Right forelimb (tissue), 1 donor: ENCODE data around the gene TPO.
"Not testable (repeated sequence)": the region's sequence is repeated elsewhere in the genome, so short reads cannot be mapped to it uniquely, and the experiment has no call there.

Experiments
- DNase-seq: peaks from one replicate; pipeline ENCODE4 v3.0.0-alpha.2; 2018

The TPO gene

DNA sequence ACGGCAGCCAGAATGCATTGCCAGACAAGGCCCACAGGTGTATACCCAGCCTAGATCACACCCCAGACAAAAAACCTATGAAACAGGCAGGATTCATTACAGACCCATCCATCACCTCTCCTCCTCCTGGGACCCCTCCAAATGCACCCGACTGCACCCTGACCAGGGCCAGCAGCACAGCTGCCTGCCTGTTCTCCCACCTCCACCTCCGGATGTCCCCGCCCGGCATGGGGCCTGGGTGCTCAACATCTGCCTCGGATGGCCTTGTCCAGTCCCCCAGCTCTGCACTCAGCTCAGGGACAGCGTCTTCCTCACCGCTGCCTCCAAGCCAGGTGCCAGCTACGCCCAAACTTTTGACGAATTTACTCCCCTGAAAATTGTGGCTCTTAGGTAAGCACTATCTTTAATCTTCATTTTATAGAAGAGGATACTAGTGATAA, 91.1 kb downstream of the TPO start:
- DNase-seq = no peak

DNA sequence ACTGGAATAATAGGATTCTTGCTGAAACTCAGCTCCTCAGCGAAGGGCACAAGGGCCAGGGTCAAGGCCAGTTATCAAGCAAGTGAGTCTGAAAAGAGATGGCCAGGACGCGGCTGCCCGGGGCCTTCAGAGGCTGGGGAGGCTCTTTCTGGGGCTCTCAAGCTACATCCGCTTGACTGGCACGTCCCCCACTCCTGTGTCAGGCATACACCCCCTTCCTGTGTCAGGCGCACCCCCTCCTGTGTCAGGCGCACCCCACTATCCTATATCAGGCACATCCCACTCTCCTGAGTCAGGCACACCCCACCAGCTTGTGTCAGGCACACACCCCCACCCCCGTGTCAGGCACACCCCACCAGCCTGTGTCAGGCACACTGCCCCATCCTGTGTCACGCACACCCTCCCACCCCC, 91.8 kb downstream of the TPO start:
- no peak for DNase-seq

DNA sequence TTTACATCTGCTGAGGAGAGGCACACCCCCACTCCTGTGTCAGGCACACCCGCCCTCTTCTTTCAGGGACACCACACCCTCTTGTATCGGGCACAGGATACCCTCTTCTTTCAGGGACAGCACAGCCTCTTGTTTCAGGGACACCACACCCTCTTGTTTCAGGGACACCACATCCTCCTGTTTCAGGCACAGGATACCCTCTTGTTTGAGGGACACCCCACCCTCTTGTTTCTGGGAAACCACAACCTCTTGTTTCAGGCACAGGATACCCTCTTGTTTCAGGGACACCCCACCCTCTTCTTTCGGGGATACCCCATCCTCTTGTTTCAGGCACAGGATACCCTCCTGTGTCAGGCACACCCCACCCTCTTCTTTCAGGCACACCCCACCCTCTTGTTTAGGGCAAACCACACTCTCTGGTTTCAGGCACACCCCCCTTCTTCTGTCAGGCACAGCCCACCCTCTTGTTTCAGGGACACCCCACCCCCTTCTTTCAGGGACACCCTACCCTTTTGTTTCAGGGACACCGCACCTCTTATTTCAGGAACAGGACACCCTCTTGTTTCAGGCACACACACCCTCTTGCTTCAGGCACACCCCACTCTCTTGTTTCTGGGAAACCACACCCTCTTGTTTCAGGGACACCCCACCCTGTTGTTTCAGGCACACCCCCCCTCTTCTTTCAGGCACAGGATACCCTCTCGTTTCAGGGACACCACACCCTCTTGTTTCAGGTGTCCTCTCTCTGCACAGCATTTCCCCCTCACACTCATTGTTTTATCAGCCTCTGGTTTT, 96.2 kb downstream of the TPO start:
- DNase-seq = no peak

DNA sequence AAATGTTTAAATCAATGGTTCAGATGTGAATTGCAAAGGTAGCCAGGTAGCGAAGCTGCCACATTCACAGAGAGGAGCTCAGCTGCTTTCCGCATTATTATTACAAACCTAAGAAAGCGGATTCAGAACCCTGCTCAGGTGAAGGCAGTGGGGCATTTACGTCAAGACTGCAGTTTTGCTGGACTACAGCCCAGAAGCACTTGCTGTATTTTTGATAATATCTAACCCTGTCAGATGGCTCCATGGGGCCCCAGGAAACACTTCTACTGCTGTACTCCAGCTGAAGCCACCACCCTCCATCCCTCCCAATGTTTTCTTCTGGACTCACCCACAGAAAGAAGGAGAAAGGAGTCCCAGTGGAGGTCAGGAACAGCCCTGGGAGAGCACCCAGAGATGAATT, 96.9 kb downstream of the TPO start:
- DNase-seq = no peak

DNA sequence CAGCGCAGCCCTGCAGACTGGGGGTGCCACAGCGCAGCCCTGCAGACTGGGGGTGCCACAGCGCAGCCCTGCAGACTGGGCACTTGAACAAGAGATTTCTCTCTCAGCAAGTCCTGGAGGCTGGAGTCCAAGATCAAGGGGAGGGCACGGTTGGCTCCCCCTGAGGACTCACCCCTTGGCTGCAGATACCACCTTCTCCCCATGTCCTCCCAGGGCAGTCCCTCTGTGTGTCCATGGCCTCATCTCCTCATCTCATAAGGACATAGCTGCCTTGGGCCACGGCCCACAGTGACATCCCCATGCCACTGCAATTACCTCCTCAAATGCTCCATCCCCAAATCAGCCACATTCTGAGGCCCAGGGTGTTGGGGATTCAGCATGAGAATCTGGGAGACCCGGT, 98.2 kb downstream of the TPO start:
- DNase-seq = no peak

DNA sequence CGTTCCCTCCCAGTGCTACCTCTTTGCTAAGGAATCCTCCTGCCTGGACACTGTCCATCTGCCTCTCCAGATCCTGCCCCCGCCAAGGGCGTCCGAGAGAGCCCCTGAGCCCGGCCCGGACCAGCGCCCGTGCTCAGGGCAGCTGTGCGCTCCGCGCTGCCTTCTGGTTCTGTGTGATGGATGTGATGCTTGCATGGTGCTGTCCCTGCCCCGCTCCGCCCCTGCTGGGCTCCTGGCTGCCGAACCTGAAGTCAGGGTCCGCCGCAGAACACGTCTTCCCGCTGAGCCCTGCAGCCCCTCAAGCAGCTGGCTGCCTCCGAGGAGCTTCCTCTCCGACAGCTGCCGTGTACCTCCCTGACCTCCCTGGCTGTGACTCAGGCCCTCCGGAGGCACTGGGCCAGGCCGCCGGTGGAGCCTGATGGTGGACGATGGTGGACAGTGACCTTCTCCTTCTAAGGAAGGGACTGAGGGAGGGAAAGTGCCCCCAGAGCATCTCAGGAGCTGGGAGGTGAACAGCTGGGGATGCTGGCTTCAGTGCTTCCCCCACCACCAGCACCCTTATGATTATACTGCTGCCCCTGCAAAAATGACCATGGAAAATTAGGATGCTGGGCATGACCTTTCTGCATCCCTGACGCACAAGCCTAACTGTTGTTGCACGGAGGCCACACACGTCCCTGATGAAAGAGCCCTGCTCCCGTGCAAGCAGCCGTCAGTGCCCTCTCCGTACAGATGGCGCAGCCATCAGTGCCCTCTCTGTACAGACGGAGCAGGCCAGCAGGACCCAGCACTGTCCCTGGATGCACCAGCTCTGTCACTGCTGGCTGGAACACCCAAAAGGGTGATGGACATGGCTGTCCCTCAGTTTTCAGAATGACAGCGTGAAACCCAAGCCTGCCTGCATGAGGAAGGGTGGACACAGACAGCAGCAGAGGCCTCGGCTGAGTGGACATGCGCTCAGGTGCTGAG, 99.3 kb downstream of the TPO start:
- no peak for DNase-seq

DNA sequence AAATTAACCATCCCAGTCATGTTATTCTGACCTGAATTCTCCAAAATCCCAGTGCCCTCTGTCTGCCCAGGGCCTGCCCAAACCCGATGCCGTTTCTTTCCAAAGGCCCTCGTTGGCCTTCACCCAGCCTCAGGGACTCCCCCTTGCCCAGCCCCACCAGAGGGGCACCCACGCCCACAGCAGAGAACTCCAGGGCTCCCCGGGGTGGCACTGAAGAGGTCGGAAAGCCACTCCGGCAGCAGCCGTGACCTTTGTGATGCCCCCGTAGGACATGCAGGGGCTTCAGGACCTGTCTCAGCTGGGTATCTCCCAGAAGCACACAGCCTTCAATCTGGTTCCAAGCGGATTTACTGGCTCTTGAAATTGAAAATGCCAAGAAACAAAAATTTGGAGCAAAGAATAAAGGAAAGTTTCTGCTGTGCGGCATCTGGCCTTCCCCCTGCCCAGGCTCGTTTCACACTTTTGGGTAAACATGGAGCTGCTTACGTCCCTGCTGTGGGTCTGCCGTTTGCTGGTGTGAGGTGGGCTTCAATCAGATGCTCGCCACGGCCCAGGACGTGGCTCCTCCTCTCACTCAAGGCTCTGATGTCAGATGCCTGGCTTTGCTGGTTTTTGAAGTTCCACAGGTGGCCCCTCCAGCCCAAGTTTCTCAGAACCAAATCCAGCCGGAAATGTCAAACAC, 101.3 kb downstream of the TPO start:
- DNase-seq = no peak

DNA sequence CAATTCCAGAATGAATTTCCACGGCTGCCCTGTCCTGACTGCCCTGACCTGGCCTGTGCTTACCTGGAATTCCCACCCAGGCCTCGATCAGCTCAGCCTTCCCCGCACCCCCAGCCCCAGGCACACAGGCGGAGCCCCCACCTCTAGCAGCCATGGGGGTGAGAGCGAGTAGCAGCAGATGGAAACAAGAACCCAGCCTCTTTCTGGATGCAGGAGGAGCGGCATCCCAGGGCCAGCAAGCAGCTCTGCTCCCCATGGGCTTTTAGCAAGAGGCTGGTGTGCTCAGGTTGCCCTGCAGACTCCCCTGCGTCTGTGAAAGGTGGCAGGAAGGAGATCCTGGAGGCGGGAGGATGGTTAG, 101.8 kb downstream of the TPO start:
- DNase-seq = no peak

DNA sequence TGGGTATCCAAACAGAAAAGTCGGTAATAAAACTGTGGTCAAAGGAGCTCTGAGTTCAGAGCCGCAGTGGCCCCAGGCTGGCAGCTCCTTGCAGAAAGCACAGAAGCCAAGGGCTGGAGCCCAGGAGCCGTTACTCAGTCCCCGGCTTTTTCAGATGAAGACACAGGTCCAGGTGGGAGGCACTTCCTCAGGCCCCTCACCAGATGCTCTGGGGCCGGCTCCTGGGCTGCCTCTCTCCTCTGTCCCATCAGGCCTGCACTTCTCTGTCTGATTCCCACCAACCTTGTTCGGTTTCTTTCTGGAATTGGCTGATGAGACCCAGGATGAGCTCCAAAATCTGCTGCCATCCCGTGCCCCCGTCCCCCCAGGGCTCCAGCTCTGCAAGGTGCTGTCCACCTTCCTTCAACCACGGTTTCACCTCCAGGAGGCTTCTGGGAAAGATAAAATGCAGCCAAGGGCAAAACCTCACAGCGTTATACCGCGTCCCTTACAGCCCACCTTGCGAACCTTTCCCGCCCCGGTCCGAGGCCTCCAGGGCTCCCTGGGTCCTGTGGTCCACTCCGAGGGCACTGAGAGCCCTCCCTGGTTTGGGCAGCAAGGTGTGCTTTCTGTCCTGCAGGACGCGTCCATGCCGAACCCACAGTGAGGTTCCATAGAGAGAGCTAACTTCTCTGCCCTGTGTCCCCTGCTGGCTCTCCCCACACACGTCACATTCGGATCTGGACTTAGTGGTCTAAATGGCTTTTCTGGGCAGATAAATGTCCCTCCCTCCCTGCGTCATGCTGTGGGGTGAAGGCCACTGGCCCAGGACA, 102.9 kb downstream of the TPO start:
- no peak for DNase-seq

DNA sequence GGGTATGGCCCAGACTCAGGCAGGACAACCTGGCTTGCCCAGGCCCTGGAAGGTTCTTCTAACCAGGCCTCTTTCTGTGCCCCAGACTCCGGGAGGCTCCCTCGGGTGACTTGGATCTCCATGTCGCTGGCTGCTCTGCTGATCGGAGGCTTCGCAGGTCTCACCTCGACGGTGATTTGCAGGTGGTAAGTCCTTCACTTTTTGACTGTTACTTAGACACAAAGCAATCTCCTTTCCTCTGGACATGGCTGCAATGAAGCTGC, 103.5 kb downstream of the TPO start:
- no peak for DNase-seq

DNA sequence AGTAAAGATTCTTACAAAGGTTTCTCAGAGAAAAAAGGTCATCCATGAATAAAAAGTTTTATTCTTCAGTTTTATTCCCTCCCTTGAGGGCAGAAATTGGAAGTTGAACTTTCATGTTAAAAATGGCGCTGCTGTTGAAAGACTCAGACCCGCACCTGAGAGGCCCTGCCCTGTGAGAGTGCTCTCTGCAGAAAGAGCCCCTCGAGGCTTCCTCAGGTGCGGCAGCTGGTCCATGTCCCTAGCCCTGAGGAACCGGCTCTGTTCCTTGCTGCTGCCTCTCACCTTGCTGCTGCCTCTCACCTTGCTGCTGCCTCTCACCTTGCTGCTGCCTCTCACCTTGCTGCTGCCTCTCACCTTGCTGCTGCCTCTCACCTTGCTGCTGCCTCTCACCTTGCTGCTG, 104.0 kb downstream of the TPO start:
- not testable (repeated sequence) for DNase-seq

DNA sequence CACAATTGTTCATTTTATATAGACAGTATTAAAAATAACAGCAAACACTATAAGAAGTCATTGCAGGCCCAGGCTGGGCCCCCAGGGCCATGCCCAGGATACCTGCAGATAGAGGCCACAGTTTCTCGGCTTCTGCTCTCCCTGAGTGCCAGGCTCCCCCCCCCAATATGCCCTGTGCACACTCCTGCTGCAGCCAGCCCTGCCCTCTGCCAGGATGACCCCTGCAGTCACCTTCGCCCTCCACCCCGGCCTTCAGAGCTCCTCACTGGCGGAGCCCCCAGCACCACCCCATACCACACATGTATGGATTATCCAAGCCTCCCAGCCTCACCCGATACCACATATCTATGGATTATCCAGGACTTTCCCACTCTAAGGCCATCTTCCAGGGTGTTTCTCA, 104.5 kb downstream of the TPO start:
- DNase-seq = no peak

DNA sequence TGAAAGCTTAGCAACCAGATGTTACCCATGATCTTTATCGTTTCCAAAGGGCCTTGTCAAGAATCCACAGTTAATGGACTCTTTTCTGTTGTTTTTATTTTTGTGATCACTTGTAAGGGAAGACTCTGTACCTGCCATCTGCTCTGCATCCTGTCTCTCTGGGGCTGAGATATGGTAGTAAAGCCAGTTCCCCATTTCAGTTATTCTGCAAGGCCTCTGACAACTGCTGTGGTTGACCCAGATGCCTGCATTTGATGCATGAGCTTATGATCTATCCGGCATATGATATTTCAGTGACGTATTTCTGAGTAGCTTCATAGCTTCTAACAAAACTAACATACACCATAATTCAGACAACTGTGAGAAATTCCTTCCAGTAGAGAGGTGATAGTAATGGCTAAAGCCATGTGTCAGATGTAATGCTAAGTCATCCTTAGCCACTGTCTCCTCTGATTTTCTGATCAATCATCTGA, 105.1 kb downstream of the TPO start:
- no peak for DNase-seq

DNA sequence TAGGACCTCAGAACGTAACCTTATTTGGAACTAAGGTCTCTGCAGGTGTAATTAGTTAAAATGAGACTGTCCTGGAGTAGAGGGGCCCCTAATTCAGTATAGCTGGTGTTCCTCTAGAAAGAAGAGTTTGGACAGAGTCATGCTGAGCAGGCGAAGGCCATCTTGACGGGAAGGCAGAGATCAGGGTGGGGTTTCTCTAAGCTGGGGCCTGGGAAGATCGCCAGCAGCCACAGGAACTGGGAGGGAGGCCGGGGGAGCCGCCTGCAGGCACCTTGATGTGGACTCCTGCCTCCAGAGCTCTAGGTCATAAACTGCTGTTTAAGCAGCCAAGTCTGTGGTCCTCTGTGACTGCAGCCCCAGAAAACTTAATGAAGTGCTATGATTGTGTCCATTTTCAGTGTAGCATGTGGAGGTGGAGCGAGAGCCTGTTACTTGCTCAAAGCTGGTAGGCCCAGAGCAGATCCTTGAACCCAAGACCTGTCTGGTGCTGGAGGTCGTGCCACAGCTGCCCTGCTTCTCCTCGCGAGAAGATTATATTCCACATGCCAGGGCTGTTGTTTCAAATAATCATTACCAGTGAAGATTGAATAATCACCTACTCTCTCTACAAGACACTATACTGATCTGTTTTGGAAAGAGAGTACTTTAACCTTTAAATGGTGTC, 105.7 kb downstream of the TPO start:
- no peak for DNase-seq

DNA sequence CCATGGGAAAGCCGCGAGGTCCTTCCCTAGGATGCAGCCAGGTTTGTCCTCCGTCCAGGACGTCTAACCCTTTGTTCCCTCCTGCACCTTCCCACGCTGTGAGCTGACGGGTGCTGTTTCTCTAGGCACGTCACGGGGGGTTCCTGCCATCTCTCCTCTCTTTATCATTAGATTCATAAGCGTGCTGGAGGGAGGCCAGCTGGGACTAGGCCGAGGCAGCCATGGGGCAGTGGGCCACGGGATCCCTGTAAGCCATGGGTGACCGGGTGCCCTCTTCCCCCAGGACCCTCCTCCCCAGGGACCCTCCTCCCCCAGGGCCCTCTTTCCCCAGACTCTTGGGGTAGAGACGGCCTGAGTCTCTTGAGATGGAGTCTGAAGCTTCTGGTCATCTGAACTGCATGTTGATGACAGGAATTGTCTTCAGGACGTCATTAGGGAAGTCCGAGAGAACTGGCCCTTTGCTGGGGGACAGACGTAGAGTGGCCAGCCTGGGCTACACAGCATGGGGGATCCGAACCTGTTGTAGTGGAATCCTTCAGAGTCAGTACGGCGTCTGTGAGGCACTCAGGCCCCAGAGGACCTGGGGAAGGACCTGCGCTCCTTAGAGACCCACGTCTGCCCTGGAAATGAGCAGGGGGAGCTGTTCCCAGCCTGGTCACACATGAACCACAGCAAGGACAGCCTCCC, 108.1 kb downstream of the TPO start:
- DNase-seq = no peak

DNA sequence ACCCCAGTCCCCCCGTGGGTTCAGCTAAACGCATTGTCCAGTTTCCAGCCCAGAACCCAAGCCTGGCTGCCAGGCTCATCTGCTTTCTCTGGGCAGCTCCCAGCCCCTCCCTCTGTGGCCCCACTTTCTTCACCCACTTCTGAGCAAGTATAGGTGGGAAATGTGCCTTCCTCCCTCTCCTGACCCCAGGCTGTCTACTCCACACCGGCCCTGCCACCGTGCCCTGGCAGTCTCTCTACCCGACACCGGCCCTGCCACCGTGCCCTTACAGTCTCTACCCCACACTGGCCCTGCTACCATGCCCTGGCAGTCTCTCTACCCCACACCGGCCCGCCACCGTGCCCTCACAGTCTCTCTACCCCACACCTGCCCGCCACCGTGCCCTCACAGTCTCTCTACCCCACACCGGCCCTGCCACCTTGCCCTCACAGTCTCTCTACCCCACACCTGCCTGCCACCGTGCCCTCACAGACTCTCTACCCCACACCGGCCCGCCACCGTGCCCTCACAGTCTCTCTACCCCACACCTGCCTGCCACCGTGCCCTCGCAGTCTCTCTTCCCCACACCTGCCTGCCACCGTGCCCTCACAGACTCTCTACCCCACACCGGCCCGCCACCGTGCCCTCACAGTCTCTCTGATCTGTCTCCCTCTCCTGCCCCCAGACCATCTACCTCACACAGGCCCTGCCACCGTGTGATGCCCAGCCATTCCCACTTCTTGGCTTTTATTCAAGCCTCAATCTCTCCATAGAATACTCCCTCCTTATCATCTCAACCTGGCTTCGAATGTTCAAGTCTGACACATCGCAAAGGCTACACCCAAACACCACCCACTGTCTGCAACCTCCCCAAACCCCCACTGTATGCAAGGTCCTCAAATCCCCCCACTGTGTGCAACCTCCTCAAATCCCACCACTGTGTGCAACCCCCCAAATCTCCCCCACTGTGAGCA, 108.9 kb downstream of the TPO start:
- DNase-seq = no peak

DNA sequence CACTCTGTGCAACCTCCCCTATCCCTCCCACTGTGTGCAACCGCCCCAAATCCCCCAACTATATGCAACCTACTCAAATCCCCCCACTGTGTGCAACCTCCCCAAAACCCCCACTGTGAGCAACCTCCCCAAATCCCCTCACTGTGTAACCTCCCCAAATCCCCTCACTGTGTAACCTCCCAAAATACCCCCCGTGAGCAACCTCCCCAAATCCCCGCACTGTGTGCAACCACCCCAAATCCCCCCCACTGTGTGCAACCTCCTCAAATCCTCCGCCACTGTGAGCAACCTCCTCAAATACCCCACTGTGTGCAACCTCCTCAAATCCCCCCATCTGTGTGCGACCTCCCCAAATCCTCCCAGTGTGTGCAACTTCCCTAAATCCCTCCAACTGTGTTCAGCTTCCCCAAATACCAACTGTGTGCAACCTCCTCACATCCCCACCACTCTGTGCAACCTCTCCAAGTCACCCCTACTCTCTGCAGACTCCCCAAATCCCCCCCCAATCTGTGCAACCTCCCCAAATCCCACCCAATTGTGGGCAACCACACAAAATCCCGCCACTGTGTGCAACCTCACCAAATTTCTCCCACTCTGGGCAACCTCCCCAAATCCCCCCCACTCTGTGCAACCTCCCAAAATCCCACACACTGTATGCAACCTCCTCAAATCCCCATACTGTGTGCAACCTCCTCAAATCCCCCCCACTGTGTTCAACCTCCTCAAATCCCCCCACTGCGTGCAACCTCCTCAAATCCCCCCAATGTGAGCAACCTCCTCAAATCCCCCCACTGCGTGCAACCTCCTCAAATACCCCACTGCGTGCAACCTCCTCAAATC, 114.1 kb downstream of the TPO start:
- DNase-seq = no peak

DNA sequence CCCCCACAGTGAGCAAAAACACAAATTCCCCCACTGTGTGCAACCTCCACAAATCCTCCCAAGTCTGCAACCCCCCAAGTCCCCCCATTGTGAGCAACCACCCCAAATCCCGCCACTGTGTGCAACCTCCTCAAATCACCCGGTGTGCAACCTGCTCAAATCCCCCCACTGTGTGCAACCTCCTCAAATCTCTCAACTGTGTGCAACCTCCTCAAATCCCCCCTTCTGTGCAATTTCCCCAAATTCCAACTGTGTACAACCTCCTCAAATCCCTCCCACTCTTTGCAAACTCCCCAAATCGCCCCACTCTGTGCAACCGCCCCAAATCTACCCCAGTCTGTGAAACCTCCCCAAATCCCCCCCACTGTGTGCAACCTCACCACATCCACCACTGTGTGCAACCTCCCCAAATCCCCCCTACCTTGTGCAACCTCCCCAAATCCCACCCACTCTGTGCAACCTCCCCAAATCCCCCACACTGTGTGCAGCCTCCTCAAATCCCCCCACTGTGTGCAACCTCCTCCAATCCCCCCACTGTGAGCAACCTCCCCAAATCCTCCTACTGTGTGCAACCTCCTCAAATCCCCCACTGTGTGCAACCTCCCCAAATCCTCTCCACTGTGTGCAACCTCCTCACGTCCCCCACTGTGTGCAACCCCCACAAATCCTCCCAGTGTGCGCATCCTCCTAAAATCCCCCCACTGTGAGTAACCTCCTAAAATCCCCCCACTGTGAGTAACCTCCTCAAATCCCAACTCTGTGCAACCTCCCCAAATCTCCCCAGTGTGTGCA, 115.2 kb downstream of the TPO start:
- DNase-seq = no peak

DNA sequence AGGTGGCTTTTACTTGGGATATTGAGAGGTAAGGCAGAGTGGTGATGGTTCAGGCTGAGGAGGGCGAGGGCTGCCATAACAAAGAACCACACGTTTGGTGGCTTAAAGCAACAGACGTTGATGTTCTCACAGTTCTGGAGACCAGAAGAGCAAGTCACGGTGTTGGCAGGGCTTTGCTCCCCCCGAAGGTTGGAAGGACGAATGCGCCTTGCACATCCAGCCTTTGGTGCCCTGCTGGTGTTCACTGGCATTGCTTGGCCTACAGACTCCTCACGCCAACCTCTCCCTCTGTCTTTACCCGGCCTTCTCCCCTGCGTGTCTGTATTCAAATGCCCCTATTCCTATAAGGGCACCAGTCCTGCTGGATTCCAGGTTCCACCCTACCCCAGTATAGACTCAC, 125.4 kb downstream of the TPO start:
- no peak for DNase-seq
